AG09309 (cell line): ENCODE measurements around the gene SELENOK.
"Not testable (repeated sequence)": the region's sequence is repeated elsewhere in the genome, so short reads cannot be mapped to it uniquely, and the experiment has no call there.

Experiments
- DNase-seq: peaks from one replicate; pipeline ENCODE4 v3.0.0-alpha.2; 2010; ENCODE audit warnings: low read depth
- H3K4me3 ChIP-seq: 2 replicates; pipeline ENCODE4 v1.5.1; 2011; ENCODE audit warnings: mild to moderate bottlenecking, low read depth, low read length, moderate library complexity; ENCODE audit not compliant: control insufficient read depth
- CTCF ChIP-seq: IDR thresholded peaks from 2 replicates; pipeline ENCODE4 v1.5.1; 2011; ENCODE audit warnings: mild to moderate bottlenecking, low read depth, low read length, inconsistent platforms; ENCODE audit not compliant: insufficient read depth, control insufficient read depth; ENCODE audit errors: missing control alignments

Gene SELENOK

GRCh38 chr3:53936347-53936746 lies 44.7 kb upstream of the SELENOK start:
- no peak for TF ChIP-seq CTCF
- H3K4me3 ChIP-seq = no peak overlapping the region
- no peak for DNase-seq

GRCh38 chr3:53935283-53935901 lies 43.7 kb upstream of the SELENOK start:
- H3K4me3 ChIP-seq = no peak overlapping the region
- no peak for TF ChIP-seq CTCF
- DNase-seq = no peak

- not testable (repeated sequence) for DNase-seq, H3K4me3 ChIP-seq
Measured at GRCh38 chr3:53927208-53927872, 35.7 kb upstream of the SELENOK start.

- no peak for DNase-seq
- no peak overlapping the region for H3K4me3 ChIP-seq
- peak; percentile 68 for TF ChIP-seq CTCF
Measured at GRCh38 chr3:53921296-53921695, 29.6 kb upstream of the SELENOK start.

- no peak for TF ChIP-seq CTCF
- DNase-seq = no peak
- H3K4me3 ChIP-seq = no peak overlapping the region
Measured at GRCh38 chr3:53919741-53920140, 28.1 kb upstream of the SELENOK start.

- H3K4me3 ChIP-seq = no peak overlapping the region
- DNase-seq = no peak
- no peak for TF ChIP-seq CTCF
Measured at GRCh38 chr3:53913401-53913800, 21.7 kb upstream of the SELENOK start.

GRCh38 chr3:53902711-53903110 lies 11.1 kb upstream of the SELENOK start:
- TF ChIP-seq CTCF = no peak
- DNase-seq = no peak
- no peak overlapping the region for H3K4me3 ChIP-seq
